Activated CD4-positive, alpha-beta T cell treated with anti-CD3 and anti-CD28 coated beads, Interleukin-10, Interleukin-2, amounts not matched to agents 100 ng/mL and 50 ng/mL, durations not matched to agents 16 hours and 8 hours (primary cell): ENCODE measurements around the gene UBAP1L.
"Not testable (repeated sequence)": the region's sequence is repeated elsewhere in the genome, so short reads cannot be mapped to it uniquely, and the experiment has no call there.

Source experiments
- DNase-seq: peaks from one replicate; pipeline ENCODE4 v3.0.0-alpha.2; 2020

The UBAP1L gene

GRCh38 chr15:65115086-65115485 is at the start of gene UBAP1L:
UBAP1L (minus strand) TSS chr15:65115200; CDS start chr15:65106215, 8,985 bp downstream.
- no peak for DNase-seq

DNA sequence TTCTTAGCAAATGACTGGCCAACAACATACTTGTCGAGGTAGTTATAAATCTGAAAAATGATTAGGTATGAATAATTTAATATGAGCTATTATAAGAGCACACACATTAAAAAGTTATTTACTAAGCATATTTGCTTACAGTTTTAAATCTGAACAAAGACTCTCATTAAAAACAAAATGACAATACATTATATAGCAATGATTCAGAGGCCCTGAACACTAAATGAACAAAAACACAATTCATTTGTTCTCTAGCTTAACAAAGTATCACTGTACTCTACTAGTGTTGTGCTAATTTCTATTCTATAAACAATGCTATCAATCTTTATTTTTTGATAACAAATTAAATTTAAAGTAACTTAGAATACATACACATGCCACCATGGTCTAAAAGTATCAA is 49.1 kb upstream of the UBAP1L start:
- DNase-seq = no peak

DNA sequence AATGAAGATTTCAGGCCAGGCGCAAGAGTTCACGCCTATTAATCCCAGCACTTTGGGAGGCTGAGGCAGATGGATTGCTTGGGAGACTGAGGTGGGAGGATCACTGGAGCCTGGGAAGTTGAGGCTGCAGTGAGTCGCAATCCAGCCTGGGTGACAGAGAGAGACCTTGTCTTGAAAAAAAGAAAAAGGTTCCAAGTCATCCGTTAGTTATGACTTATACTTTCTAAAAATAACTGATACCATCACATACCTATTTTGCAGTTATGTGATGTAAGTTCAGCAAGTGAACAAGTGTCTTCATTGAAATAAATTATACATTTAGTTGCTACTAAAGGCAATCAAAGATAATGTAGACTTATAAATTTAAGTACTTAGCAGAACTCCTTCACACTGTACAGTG is 48.0 kb upstream of the UBAP1L start:
- no peak for DNase-seq

- no peak for DNase-seq
Observed at GRCh38 chr15:65156692-65157091, 41.7 kb upstream of the UBAP1L start.

DNA sequence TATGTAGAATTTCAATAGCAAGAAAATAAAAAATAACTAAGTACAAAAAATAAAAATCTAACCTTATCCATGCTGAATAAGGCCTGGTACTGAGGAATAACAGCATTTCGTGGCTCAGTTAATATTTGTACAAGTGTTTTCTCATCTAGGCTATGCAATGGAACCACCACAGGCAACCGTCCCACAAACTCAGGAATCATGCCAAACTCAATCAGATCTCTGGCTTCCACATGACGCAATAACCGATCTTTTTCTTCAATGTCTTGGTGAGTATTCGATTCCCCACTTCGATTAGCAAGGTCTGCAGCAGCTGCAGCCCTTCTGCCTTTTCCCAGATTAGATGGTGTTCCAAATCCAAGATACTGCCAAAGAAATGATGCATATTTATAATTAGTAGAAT is 39.7 kb upstream of the UBAP1L start:
- DNase-seq = no peak

GRCh38 chr15:65147902-65148301 is 32.9 kb upstream of the UBAP1L start:
- DNase-seq = no peak

DNA sequence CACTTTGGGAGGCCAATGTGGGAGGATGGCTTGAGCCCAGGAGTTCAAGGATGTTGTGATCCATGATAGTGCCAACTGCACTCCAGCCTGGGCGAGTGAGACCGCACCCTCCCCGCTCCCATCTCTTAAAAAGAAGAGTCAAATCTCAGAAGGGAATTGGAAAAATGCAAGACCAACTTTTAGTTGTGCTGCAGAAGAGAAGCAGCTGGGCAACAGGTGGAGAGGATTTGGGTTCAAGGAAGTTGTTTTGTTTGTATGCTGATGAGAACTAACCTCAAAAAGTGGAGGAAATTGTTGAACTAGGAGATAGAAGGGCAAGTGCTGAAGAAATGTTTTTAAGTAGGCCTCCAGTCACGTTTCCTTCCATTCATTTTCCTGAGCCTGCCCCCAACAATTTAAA is 31.4 kb upstream of the UBAP1L start:
- DNase-seq = no peak

GRCh38 chr15:65138631-65139030 is 23.6 kb upstream of the UBAP1L start:
- DNase-seq = not testable (repeated sequence)

GRCh38 chr15:65137893-65138292 is 22.9 kb upstream of the UBAP1L start:
- not testable (repeated sequence) for DNase-seq

DNA sequence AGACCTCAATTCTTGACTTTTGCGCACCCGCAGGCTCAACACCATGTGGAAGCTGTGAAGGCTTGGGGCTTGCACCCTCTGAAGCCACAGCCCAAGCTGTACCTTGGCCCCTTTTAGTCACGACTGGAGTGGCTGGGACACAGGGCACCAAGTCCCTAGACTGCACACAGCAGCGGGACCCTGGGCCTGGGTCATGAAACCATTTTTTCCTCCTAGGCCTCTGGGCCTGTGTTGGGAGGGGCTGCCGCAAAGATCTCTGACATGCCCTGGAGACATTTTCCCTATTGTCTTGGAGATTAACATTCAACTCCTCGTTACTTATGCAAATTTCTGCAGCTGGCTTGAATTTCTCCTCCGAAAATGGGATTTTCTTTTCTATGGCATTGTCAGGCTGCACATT is 22.1 kb upstream of the UBAP1L start:
- DNase-seq = not testable (repeated sequence)

GRCh38 chr15:65134538-65134937 is 19.5 kb upstream of the UBAP1L start:
- no peak for DNase-seq

DNA sequence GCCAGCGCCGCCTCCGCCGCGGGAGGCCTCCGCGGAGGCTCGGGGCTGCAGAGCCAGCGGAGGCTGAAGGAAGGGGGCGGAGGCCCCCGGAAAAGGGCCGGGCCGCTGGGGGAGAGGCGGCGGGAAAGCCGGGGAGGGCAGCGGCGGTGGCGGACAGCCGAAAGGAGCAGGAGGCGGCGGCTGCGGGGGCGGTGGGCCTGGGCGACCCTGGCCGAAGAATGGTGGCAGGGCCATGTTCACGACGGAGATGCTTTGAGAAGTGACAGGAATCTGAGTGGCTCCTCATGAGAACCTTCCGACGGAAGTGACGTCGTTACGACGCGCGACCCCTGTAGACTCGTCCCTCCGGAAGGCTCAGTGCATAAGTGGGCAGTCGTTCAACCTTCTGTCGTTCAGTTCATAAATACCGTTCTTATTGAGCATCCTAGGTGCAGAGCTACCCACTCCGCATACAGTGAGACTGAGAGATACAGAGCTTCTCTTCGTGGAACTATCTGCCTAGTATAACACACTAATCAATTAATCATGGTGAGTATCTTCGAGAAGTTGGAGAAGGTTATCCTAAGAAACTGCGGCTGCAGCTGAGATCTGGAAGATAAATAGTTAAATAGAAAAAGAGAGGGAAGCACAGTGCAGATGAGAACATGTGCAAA is 18.7 kb upstream of the UBAP1L start, which contains the start of gene PDCD7:
TSS of gene PDCD7 (minus strand) at position 261 of the 653 bp plus-strand sequence. CDS start at position 234, 27 bp downstream.
- peak; percentile 92 for DNase-seq

DNA sequence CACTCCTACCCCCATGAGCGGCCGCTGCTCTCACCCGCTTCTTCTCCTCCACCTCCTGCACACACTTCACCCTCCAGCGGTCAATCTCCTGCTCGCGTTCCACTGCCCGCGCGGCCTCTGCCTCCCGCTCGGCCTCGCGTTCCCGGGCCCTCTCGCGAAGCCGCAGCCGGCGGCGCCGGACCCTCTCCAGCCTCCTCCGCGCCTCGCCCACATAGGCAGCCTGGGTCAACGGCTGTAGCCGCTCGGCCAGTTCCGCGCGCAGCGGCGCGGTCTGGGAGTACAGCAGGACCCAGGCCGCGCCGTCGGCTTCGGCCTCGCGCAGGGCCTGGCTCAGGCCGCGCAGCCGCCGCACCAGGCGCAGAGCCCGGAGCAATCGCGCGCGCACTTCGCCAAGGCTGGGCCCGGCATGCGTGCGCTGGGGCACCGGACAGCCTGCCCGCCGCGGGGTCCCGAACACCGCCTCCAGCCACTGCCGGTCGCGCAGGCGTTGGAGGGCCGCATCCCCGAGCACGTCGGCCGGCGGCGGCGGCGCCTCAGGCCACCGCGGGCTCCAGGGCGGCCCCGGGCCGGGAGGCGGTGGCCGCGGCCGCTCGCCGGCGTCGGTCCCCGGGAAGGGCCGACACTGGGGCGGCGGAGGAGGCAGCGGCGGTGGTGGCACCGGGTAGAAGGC is 18.0 kb upstream of the UBAP1L start:
- DNase-seq = peak; percentile 37

DNA sequence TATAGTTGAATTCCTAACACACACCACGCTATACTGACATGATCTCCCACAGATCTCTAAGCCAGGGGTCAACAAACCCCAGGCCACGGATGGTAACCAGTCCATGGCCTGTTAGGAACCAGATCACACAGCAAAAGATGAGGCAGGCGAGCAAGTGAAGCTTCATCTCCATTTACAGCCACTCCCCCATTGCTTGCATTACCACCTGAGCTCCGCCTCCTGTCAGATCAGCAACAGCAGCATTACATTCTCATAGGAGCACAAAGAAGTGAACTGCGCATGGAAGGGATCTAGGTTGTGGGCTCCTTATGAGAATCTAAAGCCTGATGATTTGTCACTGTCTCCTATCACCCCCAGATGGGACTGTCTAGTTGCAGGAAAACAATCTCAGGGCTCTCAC is 15.9 kb upstream of the UBAP1L start:
- peak; percentile 22 for DNase-seq

DNA sequence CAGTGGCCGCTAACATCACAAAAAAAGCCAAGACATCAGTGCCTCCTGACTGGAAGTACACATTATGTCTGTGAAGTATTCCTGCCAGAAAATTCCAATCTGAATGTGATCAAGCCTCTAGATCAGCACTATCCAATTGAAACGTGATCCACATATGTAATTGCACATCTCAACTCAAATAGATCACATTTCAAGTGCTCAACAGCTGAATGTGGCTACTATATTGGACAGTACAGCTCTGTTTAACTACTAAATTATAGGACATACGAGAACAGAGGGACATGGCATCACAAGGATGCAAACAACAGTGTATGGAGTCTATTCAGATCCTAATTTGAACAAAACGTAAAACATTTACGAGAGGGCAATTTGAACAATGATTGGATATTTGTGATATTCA is 542 bp upstream of the UBAP1L start:
- DNase-seq = no peak

- DNase-seq = no peak
Observed at GRCh38 chr15:65110676-65111292, 4.2 kb downstream of the UBAP1L start.

DNA sequence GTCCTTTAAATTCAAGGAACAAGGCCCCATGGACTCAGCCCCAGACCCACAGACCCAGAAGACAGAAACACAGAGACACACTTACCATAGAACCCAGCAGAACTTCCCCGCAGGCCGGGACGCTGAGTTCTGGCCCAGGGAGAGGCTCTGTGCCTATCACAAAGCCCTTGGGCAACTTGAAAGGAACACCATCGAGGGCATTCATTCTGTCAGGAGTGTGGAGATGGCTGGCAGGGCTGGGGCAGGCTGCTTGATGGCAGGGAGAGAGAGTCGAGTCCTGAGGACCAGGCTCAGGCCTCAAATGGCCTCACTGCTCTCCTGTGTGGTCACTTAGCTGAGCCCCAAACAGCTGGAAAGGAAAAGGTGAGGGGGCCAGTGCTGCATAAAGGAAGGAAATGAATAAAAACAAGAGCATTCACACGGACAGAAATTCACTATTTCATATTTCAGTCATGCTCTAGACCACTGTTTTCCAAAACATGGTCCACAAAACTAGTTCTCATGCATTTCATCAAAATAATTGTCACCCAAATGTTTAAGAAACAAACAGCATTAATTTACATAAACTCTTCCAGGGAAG is 8.9 kb downstream of the UBAP1L start:
- DNase-seq = peak; percentile 24

- no peak for DNase-seq
Observed at GRCh38 chr15:65105038-65105437, 10.0 kb downstream of the UBAP1L start.

GRCh38 chr15:65102912-65103311 is 12.1 kb downstream of the UBAP1L start:
- no peak for DNase-seq

- DNase-seq = no peak
Observed at GRCh38 chr15:65101891-65102708, 12.9 kb downstream of the UBAP1L start.

GRCh38 chr15:65101411-65101890 is 13.5 kb downstream of the UBAP1L start:
- DNase-seq = peak; percentile 60

DNA sequence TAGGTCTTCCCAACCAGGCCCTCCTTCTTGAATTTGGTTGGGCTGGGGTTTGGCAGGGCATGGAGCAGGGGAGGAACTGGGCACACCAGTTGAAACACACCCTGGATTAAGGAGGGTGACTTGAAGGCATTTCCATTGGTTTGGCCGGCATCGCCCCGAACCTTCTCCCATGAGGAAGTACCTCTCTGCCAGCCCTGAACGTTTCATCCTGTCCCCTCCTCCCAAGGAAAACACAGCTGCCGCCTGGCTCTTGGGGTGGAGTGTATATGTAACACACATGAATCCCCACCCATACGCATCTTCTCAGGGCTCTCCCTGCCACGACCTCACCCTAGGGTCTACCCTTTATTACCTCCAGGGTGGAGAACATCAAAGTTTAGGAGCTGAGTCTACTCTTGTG is 14.6 kb downstream of the UBAP1L start:
- no peak for DNase-seq

DNA sequence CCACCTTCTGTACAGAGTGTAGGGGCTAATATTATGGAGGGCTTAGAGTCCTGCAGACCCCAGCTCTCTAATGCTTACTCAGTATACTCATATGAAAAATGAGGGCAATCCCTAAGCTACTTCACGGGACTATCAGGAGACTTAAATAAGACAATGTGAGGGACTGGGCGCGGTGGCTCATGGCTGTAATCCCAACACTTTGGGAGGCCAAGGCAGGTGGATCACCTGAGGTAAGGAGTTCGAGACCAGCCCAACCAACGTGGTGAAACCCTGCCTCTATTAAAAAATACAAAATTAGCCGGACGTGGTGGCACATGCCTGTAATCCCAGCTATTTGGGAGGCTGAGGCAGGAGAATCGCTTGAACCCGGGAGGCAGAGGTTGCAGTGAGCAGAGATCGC is 15.2 kb downstream of the UBAP1L start:
- DNase-seq = not testable (repeated sequence)
